CD14-positive monocyte (primary cell): ENCODE data around the gene KRT32. TPM values are rescaled to one million over a fixed set of nuclear protein-coding genes. Genes with fewer than 3 reads are reported as not detected.

Source experiments
- DNase-seq, 3 donors: peaks; one replicate each; pipeline ENCODE4 v3.0.0-alpha.2; 2011 to 2022
- H2AFZ ChIP-seq: 2 replicates; pipeline ENCODE4 v1.6.0; 2012; ENCODE audit warnings: mild to moderate bottlenecking, low read depth, low read length, inconsistent platforms; ENCODE audit not compliant: insufficient read depth, poor library complexity, severe bottlenecking
- H3K27ac ChIP-seq, 2 donors: 1 replicate in 1 of 2; 2 replicates in 1 of 2; pipeline ENCODE4 v1.5.1; 2012 to 2013; ENCODE audit warnings: low read length in 2 of 2, control low read depth in 1 of 2, inconsistent platforms in 1 of 2, low read depth in 1 of 2, mild to moderate bottlenecking in 1 of 2
- H3K27me3 ChIP-seq, 2 donors: one replicate each; pipeline versions ENCODE4 v1.6.0 to v1.6.1; 2011 to 2013; ENCODE audit warnings: low read length in 2 of 2; ENCODE audit not compliant: control insufficient read depth in 2 of 2, insufficient read depth in 2 of 2
- H3K36me3 ChIP-seq, 2 donors: replicated peaks in 1 of 2; 1 replicate in 1 of 2; 2 replicates in 1 of 2; pipeline versions ENCODE4 v1.5.1 to v1.6.1; 2012 to 2013; ENCODE audit warnings: low read length in 2 of 2, control low read depth in 1 of 2, inconsistent platforms in 1 of 2, mild to moderate bottlenecking in 1 of 2; ENCODE audit not compliant: insufficient read depth in 2 of 2, control insufficient read depth in 1 of 2
- H3K4me1 ChIP-seq, 2 donors: 1 replicate in 1 of 2; 2 replicates in 1 of 2; pipeline versions ENCODE4 v1.5.1 to v1.6.1; 2012 to 2013; ENCODE audit warnings: low read length in 2 of 2, control low read depth in 1 of 2, inconsistent platforms in 1 of 2, mild to moderate bottlenecking in 1 of 2, moderate library complexity in 1 of 2; ENCODE audit not compliant: insufficient read depth in 2 of 2, control insufficient read depth in 1 of 2
- H3K4me2 ChIP-seq: replicated peaks from 2 replicates; pipeline ENCODE3; 2012; ENCODE audit warnings: low read length, moderate library complexity, mild to moderate bottlenecking; ENCODE audit not compliant: poor library complexity, severe bottlenecking; ENCODE audit errors: extremely low read depth
- H3K4me3 ChIP-seq, 3 experiments: fragments of 200-600 bp in 1 of 3; sonication (generic) in 1 of 3; replicated peaks in 1 of 3; 1 replicate in 2 of 3; 2 replicates in 1 of 3; pipeline ENCODE4 v1.5.1; 2011 to 2013; ENCODE audit warnings: low read length in 3 of 3, mild to moderate bottlenecking in 3 of 3, control low read depth in 2 of 3, low read depth in 2 of 3, inconsistent platforms in 1 of 3, moderate library complexity in 1 of 3
- H3K79me2 ChIP-seq: 2 replicates; pipeline ENCODE4 v1.6.0; 2012; ENCODE audit warnings: mild to moderate bottlenecking, control low read depth, inconsistent platforms, low read length, moderate library complexity; ENCODE audit not compliant: insufficient read depth
- H3K9ac ChIP-seq: 2 replicates; pipeline ENCODE4 v1.6.0; 2017; ENCODE audit warnings: low read length, mild to moderate bottlenecking; ENCODE audit not compliant: insufficient read depth, poor library complexity, severe bottlenecking
- H3K9me3 ChIP-seq, 2 donors: replicated peaks in 1 of 2; 1 replicate in 1 of 2; 2 replicates in 1 of 2; pipeline versions ENCODE4 v1.5.1 to v1.6.1; 2012 to 2013; ENCODE audit warnings: low read length in 2 of 2, control low read depth in 1 of 2; ENCODE audit not compliant: control insufficient read depth in 1 of 2, insufficient read depth in 1 of 2
- H4K20me1 ChIP-seq: 2 replicates; pipeline ENCODE4 v1.6.0; 2012; ENCODE audit warnings: mild to moderate bottlenecking, low read length, control low read depth, moderate library complexity; ENCODE audit not compliant: insufficient read depth
- H3K27ac Mint-ChIP-seq, 7 donors: one replicate each; pipeline ENCODE4 v1.8.0; 2020; ENCODE audit warnings: mild to moderate bottlenecking in 7 of 7, mixed read lengths in 7 of 7, moderate library complexity in 6 of 7, inconsistent platforms in 2 of 7
- H3K27me3 Mint-ChIP-seq, 3 donors: one replicate each; pipeline ENCODE4 v1.8.0; 2021 to 2022; ENCODE audit warnings: low read depth in 3 of 3, mild to moderate bottlenecking in 3 of 3, mixed read lengths in 3 of 3, moderate library complexity in 3 of 3, inconsistent platforms in 1 of 3
- H3K36me3 Mint-ChIP-seq, 2 donors: one replicate each; pipeline ENCODE4 v1.8.0; 2020; ENCODE audit warnings: mixed read lengths in 2 of 2, inconsistent platforms in 1 of 2, mild to moderate bottlenecking in 1 of 2
- H3K4me1 Mint-ChIP-seq: one replicate; pipeline ENCODE4 v1.8.0; 2020; ENCODE audit warnings: mild to moderate bottlenecking, mixed read lengths
- H3K4me3 Mint-ChIP-seq, 2 donors: one replicate each; pipeline ENCODE4 v1.8.0; 2020; ENCODE audit warnings: mild to moderate bottlenecking in 2 of 2, mixed read lengths in 2 of 2, moderate library complexity in 1 of 2
- H3K9me3 Mint-ChIP-seq, 7 donors: one replicate each; pipeline ENCODE4 v1.8.0; 2020 to 2022; ENCODE audit warnings: mixed read lengths in 7 of 7, mild to moderate bottlenecking in 6 of 7, moderate library complexity in 6 of 7, inconsistent platforms in 2 of 7
- CTCF ChIP-seq: fragments of 200-600 bp; IDR thresholded peaks from one replicate; pipeline ENCODE4 v1.8.0; 2022; ENCODE audit warnings: antibody characterized with exemption, mild to moderate bottlenecking
- WGBS: methylation state at CpG from one replicate; pipeline ENCODE4 v1.1.5; 2013; ENCODE audit warnings: missing lambda C conversion rate; ENCODE audit not compliant: insufficient coverage; 5-methylcytosine and 5-hydroxymethylcytosine counted together
- intact Hi-C, 2 donors: fragments of 100-400 bp; cut with micrococcal nuclease; formaldehyde crosslinking; loops; one replicate each; pipeline versions ENCODE4 v1.15.0 to v1.15.1; 2023
- polyA plus RNA-seq, 3 donors: library from polyadenylated mRNA; depleted of rRNA in 1 of 3; unstranded in 2 of 3; stranded (reverse) in 1 of 3; fragments of 300-500 nt in 2 of 3; fragments of >200 nt in 1 of 3; fragmentation: Illumina TruSeq in 2 of 3; gene quantifications; 1 replicate in 2 of 3; 2 replicates in 1 of 3; pipeline ENCODE4 v1.2.3, GENCODE V29; 2012 to 2021

Gene KRT32
- polyA plus RNA-seq, 3 donors: not detected

GRCh38 chr17:41420134-41420533 lies 47.1 kb downstream of the KRT32 start:
- H3K4me3 ChIP-seq: no peak overlapping the region

GRCh38 chr17:41419716-41420115 lies 47.5 kb downstream of the KRT32 start:
- intact Hi-C loops: no loop called here
- Mint-ChIP-seq H3K27ac (no peak overlapping the region), H3K4me1 (peaks cover 7% of the 10 kb centered on the region), H3K36me3 (no peaks in the 10 kb centered on the region), H3K9me3 (no peaks in the 10 kb centered on the region), H3K4me3 (no peak overlapping the region), H3K27me3 (peaks cover 6 to 9% (median 9%) of the 10 kb centered on the region in 3 donors)
- H3K27ac ChIP-seq: no peak overlapping the region
- H3K4me2 ChIP-seq: no peak overlapping the region
- H3K4me3 ChIP-seq: no peak overlapping the region
- no peaks in the 10 kb centered on the region for H4K20me1 ChIP-seq
- no peak for TF ChIP-seq CTCF
- no peaks in the 10 kb centered on the region for H3K36me3 ChIP-seq
- no peaks in the 10 kb centered on the region for H3K27me3 ChIP-seq
- no peaks in the 10 kb centered on the region for H3K9me3 ChIP-seq
- H2AFZ ChIP-seq: no peak overlapping the region
- H3K79me2 ChIP-seq: no peaks in the 10 kb centered on the region
- H3K4me1 ChIP-seq: peaks cover 4 to 5% of the 10 kb centered on the region in 2 donors
- no peak overlapping the region for H3K9ac ChIP-seq
- no peak for DNase-seq
- WGBS: 94% methylated on average over 4 of the region's 4 CpGs

More at GRCh38 chr17:41420134-41420533, 47.1 kb downstream of the KRT32 start:
- H3K4me1 Mint-ChIP-seq: peaks cover 7% of the 10 kb centered on the region
- Histone ChIP-seq H3K36me3 (no peaks in the 10 kb centered on the region), H3K9me3 (no peaks in the 10 kb centered on the region), H3K27me3 (no peaks in the 10 kb centered on the region), H3K27ac (no peak overlapping the region), H2AFZ (no peak overlapping the region), H3K9ac (no peak overlapping the region), H3K4me1 (peaks cover 4 to 5% of the 10 kb centered on the region in 2 donors), H4K20me1 (no peaks in the 10 kb centered on the region), H3K4me2 (no peak overlapping the region), H3K79me2 (no peaks in the 10 kb centered on the region)
- intact Hi-C loops: no loop called here
- H3K4me3 Mint-ChIP-seq: no peak overlapping the region
- WGBS: no CpG with 5 or more reads among the region's 4 CpGs
- TF ChIP-seq CTCF: no peak
- H3K27me3 Mint-ChIP-seq: peaks cover 6 to 9% (median 9%) of the 10 kb centered on the region in 3 donors
- no peaks in the 10 kb centered on the region for H3K9me3 Mint-ChIP-seq
- no peak overlapping the region for H3K27ac Mint-ChIP-seq
- H3K36me3 Mint-ChIP-seq: no peaks in the 10 kb centered on the region
- no peak for DNase-seq
